Suprapubic skin (tissue), 4 donors: Measurements from ENCODE around the gene MEIS1. TPM values are rescaled to one million over a fixed set of nuclear protein-coding genes. Genes with fewer than 3 reads are reported as not detected.

Source experiments
- DNase-seq, 2 donors: peaks; one replicate each; pipeline ENCODE4 v3.0.0-alpha.2; 2019; ENCODE audit warnings: low spot score in 2 of 2
- H3K27ac ChIP-seq: fragments of 200-600 bp; sonication (generic); one replicate; pipeline ENCODE4 v1.5.1; 2019
- H3K27me3 ChIP-seq: fragments of 200-600 bp; sonication (generic); one replicate; pipeline ENCODE4 v1.5.1; 2019
- H3K36me3 ChIP-seq: fragments of 200-600 bp; sonication (generic); one replicate; pipeline ENCODE4 v1.5.1; 2019
- H3K4me1 ChIP-seq: fragments of 200-600 bp; sonication (generic); one replicate; pipeline ENCODE4 v1.5.1; 2019
- H3K4me3 ChIP-seq: fragments of 200-600 bp; sonication (generic); one replicate; pipeline ENCODE4 v1.5.1; 2019; ENCODE audit warnings: mild to moderate bottlenecking
- H3K9me3 ChIP-seq: fragments of 200-600 bp; sonication (generic); one replicate; pipeline ENCODE4 v1.5.1; 2019
- EP300 ChIP-seq: sonication (generic); formaldehyde crosslinking; IDR thresholded peaks from one replicate; pipeline ENCODE4 v1.6.1; 2017; ENCODE audit warnings: antibody characterized with exemption
- POLR2A ChIP-seq, 2 donors: fragments of 450-650 bp; IDR thresholded peaks; one replicate each; pipeline ENCODE4 v1.6.1; 2017; ENCODE audit warnings: antibody characterized with exemption in 2 of 2, mild to moderate bottlenecking in 2 of 2, moderate library complexity in 2 of 2
- POLR2AphosphoS5 ChIP-seq, 3 donors: sonication (generic); formaldehyde crosslinking; IDR thresholded peaks; one replicate each; pipeline ENCODE4 v1.6.1; 2017; ENCODE audit warnings: antibody characterized with exemption in 3 of 3
- WGBS: methylation state at CpG from one replicate; pipeline ENCODE4 v1.1.5; 2018; 5-methylcytosine and 5-hydroxymethylcytosine counted together
- total RNA-seq, 4 donors: library from RNA; depleted of rRNA; stranded (reverse); fragments of >200 nt; gene quantifications; one replicate each; pipeline ENCODE4 v1.1.0, GENCODE V29; 2016
- TF ChIP-seq, protein P1 (sequence below), 2 donors: fragments of 200-600 bp in 1 of 2; fragments of 450-650 bp in 1 of 2; sonication (generic) in 1 of 2; IDR thresholded peaks; one replicate each; pipeline ENCODE4 v1.5.1; 2016 to 2019; ENCODE audit warnings: antibody characterized with exemption in 2 of 2, mild to moderate bottlenecking in 1 of 2, moderate library complexity in 1 of 2

MEIS1 gene
- total RNA-seq, 4 donors from 2014 or later: 12.7 to 28.0 (median 20.3) TPM

DNA sequence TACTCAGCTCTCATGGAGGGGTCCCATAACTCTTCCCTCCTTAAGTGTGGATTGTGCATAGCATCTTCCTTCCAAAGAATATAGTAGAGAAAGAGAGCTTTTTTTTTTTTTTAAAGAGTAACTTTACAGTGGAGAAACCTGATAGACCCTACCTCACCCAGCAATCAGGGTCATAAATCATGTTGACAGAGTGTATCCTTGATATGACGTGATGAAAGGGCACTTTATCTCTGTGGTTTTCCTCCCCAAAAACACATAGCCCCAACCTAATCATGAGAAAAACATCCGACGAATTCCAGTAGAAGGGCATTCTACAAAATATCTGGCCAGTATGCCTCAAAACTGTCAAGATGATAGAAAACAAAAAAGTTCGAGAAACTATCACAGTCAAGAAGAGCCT, 29.5 kb upstream of the MEIS1 start:
- no peak for TF ChIP-seq POLR2A (IDR thresholded peaks at IDR 0.05)
- TF ChIP-seq EP300: no peak
- TF ChIP-seq POLR2AphosphoS5 (IDR thresholded peaks at IDR 0.05): no peak
- TF ChIP-seq, protein P1, sequence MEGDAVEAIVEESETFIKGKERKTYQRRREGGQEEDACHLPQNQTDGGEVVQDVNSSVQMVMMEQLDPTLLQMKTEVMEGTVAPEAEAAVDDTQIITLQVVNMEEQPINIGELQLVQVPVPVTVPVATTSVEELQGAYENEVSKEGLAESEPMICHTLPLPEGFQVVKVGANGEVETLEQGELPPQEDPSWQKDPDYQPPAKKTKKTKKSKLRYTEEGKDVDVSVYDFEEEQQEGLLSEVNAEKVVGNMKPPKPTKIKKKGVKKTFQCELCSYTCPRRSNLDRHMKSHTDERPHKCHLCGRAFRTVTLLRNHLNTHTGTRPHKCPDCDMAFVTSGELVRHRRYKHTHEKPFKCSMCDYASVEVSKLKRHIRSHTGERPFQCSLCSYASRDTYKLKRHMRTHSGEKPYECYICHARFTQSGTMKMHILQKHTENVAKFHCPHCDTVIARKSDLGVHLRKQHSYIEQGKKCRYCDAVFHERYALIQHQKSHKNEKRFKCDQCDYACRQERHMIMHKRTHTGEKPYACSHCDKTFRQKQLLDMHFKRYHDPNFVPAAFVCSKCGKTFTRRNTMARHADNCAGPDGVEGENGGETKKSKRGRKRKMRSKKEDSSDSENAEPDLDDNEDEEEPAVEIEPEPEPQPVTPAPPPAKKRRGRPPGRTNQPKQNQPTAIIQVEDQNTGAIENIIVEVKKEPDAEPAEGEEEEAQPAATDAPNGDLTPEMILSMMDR (IDR thresholded peaks at IDR 0.05): no peak
- Histone ChIP-seq H3K36me3 (no peaks in the 10 kb centered on the region), H3K4me1 (no peaks in the 10 kb centered on the region), H3K4me3 (no peak overlapping the region), H3K27ac (no peak overlapping the region), H3K27me3 (no peaks in the 10 kb centered on the region), H3K9me3 (no peaks in the 10 kb centered on the region)
- WGBS: 36% methylated on average over 4 of the region's 4 CpGs
- no peak for DNase-seq

DNA sequence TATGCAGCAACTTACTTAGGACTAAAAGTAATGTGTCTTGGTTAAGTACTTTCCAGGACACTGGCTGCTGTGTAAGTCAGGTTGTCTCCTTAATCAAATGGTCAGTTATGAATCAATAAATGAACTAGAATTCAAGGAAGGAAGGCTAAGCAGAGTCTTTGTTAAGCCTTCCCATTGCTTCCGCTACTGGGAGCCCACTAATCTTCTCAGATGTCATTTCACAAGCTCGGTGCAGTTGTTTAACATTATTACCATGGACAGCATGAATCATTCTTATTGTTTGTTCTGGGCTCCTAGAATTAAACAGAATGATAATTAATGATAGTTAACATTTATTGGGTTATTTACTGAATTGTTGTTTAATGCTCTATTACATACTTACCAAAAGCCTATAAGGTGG, 26.0 kb upstream of the MEIS1 start:
- Histone ChIP-seq H3K9me3 (no peaks in the 10 kb centered on the region), H3K4me3 (no peak overlapping the region), H3K4me1 (no peaks in the 10 kb centered on the region), H3K27me3 (no peaks in the 10 kb centered on the region), H3K36me3 (no peaks in the 10 kb centered on the region), H3K27ac (no peak overlapping the region)
- TF ChIP-seq POLR2AphosphoS5 (IDR thresholded peaks at IDR 0.05): no peak
- no peak for TF ChIP-seq POLR2A (IDR thresholded peaks at IDR 0.05)
- TF ChIP-seq, protein P1 (IDR thresholded peaks at IDR 0.05): no peak
- no peak for TF ChIP-seq EP300
- DNase-seq: no peak
- WGBS: 74% methylated on average over 2 of the region's 2 CpGs

DNA sequence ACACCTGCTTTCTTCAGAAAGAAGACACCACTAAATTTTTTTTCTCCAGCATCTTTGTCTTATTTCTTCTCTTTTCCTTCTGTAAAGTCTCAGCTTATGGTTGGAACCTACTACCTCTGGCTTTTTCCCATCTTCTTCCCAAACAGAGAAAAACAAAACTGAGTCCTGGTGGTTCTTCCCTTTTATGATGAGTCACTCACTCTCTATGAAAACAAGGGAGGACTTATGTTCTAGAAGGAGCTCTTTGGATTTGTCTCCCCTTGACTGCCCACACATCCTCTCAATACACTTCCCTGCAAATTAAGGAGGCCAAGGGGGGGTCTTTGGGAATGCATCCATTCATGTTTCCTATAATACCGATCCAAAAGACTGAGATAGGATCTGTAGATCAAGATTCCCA, 22.1 kb upstream of the MEIS1 start:
- TF ChIP-seq, protein P1 (IDR thresholded peaks at IDR 0.05): no peak
- TF ChIP-seq POLR2AphosphoS5 (IDR thresholded peaks at IDR 0.05) (no peak), POLR2A (IDR thresholded peaks at IDR 0.05) (no peak), EP300 (no peak)
- Histone ChIP-seq H3K36me3 (no peaks in the 10 kb centered on the region), H3K4me1 (no peaks in the 10 kb centered on the region), H3K9me3 (no peaks in the 10 kb centered on the region), H3K4me3 (no peak overlapping the region), H3K27me3 (no peaks in the 10 kb centered on the region), H3K27ac (no peak overlapping the region)
- 82% methylated on average over 1 of the region's 1 CpG for WGBS
- DNase-seq: no peak

GRCh38 chr2:66414896-66415295, 20.0 kb upstream of the MEIS1 start:
- WGBS: 93% methylated on average over 1 of the region's 1 CpG
- TF ChIP-seq POLR2AphosphoS5 (IDR thresholded peaks at IDR 0.05) (no peak), EP300 (no peak), POLR2A (IDR thresholded peaks at IDR 0.05) (no peak)
- TF ChIP-seq, protein P1 (IDR thresholded peaks at IDR 0.05): no peak

DNA sequence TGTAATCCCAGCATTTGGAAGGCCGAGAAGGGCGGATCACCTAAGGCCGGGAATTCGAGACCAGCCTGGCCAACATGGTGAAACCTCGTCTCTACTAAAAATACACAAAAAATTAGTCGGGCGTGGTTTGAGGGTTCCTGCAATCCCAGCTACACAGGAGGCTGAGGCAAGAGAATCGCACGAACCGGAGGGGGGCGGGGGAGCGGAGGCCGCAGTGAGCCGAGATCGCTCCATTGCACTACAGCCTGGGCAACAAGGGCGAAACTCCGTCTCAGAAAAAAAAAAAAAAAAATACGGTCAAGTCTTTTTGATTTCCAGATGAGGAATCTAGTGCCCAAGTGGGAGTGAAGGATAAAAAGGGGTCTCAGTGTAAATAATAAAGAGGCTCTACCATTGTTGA, 16.5 kb upstream of the MEIS1 start:
- H3K36me3 ChIP-seq: no peaks in the 10 kb centered on the region
- TF ChIP-seq POLR2AphosphoS5 (IDR thresholded peaks at IDR 0.05): no peak
- TF ChIP-seq EP300: no peak
- no peak overlapping the region for H3K4me3 ChIP-seq
- H3K27ac ChIP-seq: no peak overlapping the region
- no peak for DNase-seq
- H3K4me1 ChIP-seq: no peaks in the 10 kb centered on the region
- no peaks in the 10 kb centered on the region for H3K27me3 ChIP-seq
- H3K9me3 ChIP-seq: no peaks in the 10 kb centered on the region
- WGBS: 97% methylated on average over 18 of the region's 18 CpGs

More at GRCh38 chr2:66414896-66415295, 20.0 kb upstream of the MEIS1 start:
- no peaks in the 10 kb centered on the region for H3K9me3 ChIP-seq
- no peaks in the 10 kb centered on the region for H3K4me1 ChIP-seq
- H3K27ac ChIP-seq: no peak overlapping the region
- H3K36me3 ChIP-seq: no peaks in the 10 kb centered on the region
- no peak overlapping the region for H3K4me3 ChIP-seq
- no peaks in the 10 kb centered on the region for H3K27me3 ChIP-seq
- DNase-seq: no peak

- TF ChIP-seq EP300: no peak
- TF ChIP-seq POLR2AphosphoS5 (IDR thresholded peaks at IDR 0.05): no peak
- no peak for TF ChIP-seq POLR2A (IDR thresholded peaks at IDR 0.05)
- TF ChIP-seq, protein P1 (IDR thresholded peaks at IDR 0.05): no peak
- DNase-seq: no peak
- H3K4me1 ChIP-seq: peaks cover 14% of the 10 kb centered on the region
- 97% methylated on average over 1 of the region's 1 CpG for WGBS
- H3K4me3 ChIP-seq: no peak overlapping the region
- H3K36me3 ChIP-seq: no peaks in the 10 kb centered on the region
- H3K9me3 ChIP-seq: no peaks in the 10 kb centered on the region
- no peak overlapping the region for H3K27ac ChIP-seq
- H3K27me3 ChIP-seq: peaks cover 23% of the 10 kb centered on the region
Observed at GRCh38 chr2:66421612-66422011, 13.3 kb upstream of the MEIS1 start.
